ENCODE measurements around the gene DLG2.

Gene DLG2

GRCh38 chr11:85109141-85109540 lies 518.0 kb downstream of the DLG2 start:
- no peak for DNase-seq (ENCODE audit: low spot score)

- DNase-seq (ENCODE audit: low spot score) = no peak
Measured at GRCh38 chr11:85105868-85106267, 521.3 kb downstream of the DLG2 start.

GRCh38 chr11:85099522-85099921 lies 527.6 kb downstream of the DLG2 start:
- DNase-seq (ENCODE audit: low spot score) = no peak

GRCh38 chr11:85098996-85099395 lies 528.1 kb downstream of the DLG2 start:
- DNase-seq (ENCODE audit: low spot score) = no peak

- DNase-seq (ENCODE audit: low spot score) = no peak
Measured at GRCh38 chr11:85096939-85097338, 530.2 kb downstream of the DLG2 start.

GRCh38 chr11:85095239-85095638 lies 531.9 kb downstream of the DLG2 start:
- DNase-seq (ENCODE audit: low spot score) = no peak

GRCh38 chr11:85094795-85095194 lies 532.3 kb downstream of the DLG2 start:
- no peak for DNase-seq (ENCODE audit: low spot score)

GRCh38 chr11:85089654-85090053 lies 537.5 kb downstream of the DLG2 start:
- no peak for DNase-seq (ENCODE audit: low spot score)

- peak; percentile 15 for DNase-seq (ENCODE audit: low spot score)
Measured at GRCh38 chr11:85088286-85088685, 538.9 kb downstream of the DLG2 start.

- peak; percentile 10 for DNase-seq (ENCODE audit: low spot score)
Measured at GRCh38 chr11:85086504-85087284, 540.5 kb downstream of the DLG2 start.

- DNase-seq (ENCODE audit: low spot score) = peak; percentile 22
Measured at GRCh38 chr11:85076535-85077330, 550.4 kb downstream of the DLG2 start.

GRCh38 chr11:85062659-85063058 lies 564.5 kb downstream of the DLG2 start:
- no peak for DNase-seq (ENCODE audit: low spot score)

GRCh38 chr11:85052636-85053035 lies 574.5 kb downstream of the DLG2 start:
- DNase-seq (ENCODE audit: low spot score) = no peak

- no peak for DNase-seq (ENCODE audit: low spot score)
Measured at GRCh38 chr11:85048801-85049200, 578.3 kb downstream of the DLG2 start.

- DNase-seq (ENCODE audit: low spot score) = no peak
Measured at GRCh38 chr11:85045716-85046115, 581.4 kb downstream of the DLG2 start.

- DNase-seq (ENCODE audit: low spot score) = no peak
Measured at GRCh38 chr11:85044911-85045310, 582.2 kb downstream of the DLG2 start.

GRCh38 chr11:85042361-85042760 lies 584.8 kb downstream of the DLG2 start:
- no peak for DNase-seq (ENCODE audit: low spot score)

- DNase-seq (ENCODE audit: low spot score) = no peak
Measured at GRCh38 chr11:85040166-85040565, 587.0 kb downstream of the DLG2 start.

GRCh38 chr11:85029964-85030363 lies 597.2 kb downstream of the DLG2 start:
- DNase-seq (ENCODE audit: low spot score) = peak; percentile 2

- DNase-seq (ENCODE audit: low spot score) = no peak
Measured at GRCh38 chr11:85028329-85029101, 598.6 kb downstream of the DLG2 start.

- no peak for DNase-seq (ENCODE audit: low spot score)
Measured at GRCh38 chr11:85027346-85027745, 599.8 kb downstream of the DLG2 start.

- no peak for DNase-seq (ENCODE audit: low spot score)
Measured at GRCh38 chr11:85021058-85021457, 606.1 kb downstream of the DLG2 start.

GRCh38 chr11:84993386-84993785 lies 633.8 kb downstream of the DLG2 start:
- peak; percentile 26 for DNase-seq (ENCODE audit: low spot score)
